HEK293 (cell line): Measurements from ENCODE around the gene NIPAL3.

Experiments used
- ATF2 ChIP-seq: fragments of 450-650 bp; formaldehyde crosslinking; IDR thresholded peaks from 2 replicates; pipeline ENCODE4 v1.5.1; 2016; ENCODE audit warnings: missing biosample characterization, missing genetic modification characterization, low read depth
- IKZF3 ChIP-seq: fragments of 450-650 bp; IDR thresholded peaks from 2 replicates; pipeline ENCODE4 v1.5.0; 2018; ENCODE audit warnings: missing biosample characterization, mild to moderate bottlenecking, missing genetic modification characterization, moderate library complexity
- PRDM10 ChIP-seq: fragments of 450-650 bp; formaldehyde crosslinking; IDR thresholded peaks from 2 replicates; pipeline ENCODE4 v1.5.1; 2016; ENCODE audit warnings: missing biosample characterization, missing genetic modification characterization
- REST ChIP-seq: fragments of 450-650 bp; formaldehyde crosslinking; IDR thresholded peaks from 2 replicates; pipeline ENCODE4 v1.5.1; 2016; ENCODE audit warnings: missing biosample characterization, missing genetic modification characterization
- SP7 ChIP-seq: fragments of 450-650 bp; formaldehyde crosslinking; IDR thresholded peaks from 2 replicates; pipeline ENCODE4 v1.5.1; 2016; ENCODE audit warnings: missing biosample characterization, missing genetic modification characterization
- ZNF10 ChIP-seq: fragments of 450-650 bp; formaldehyde crosslinking; IDR thresholded peaks from 2 replicates; pipeline ENCODE4 v1.5.1; 2017; ENCODE audit warnings: missing biosample characterization, missing genetic modification characterization
- ZNF157 ChIP-seq: fragments of 450-650 bp; formaldehyde crosslinking; IDR thresholded peaks from 2 replicates; pipeline ENCODE4 v1.5.1; 2016; ENCODE audit warnings: missing biosample characterization, missing genetic modification characterization
- ZNF184 ChIP-seq: fragments of 450-650 bp; IDR thresholded peaks from 2 replicates; pipeline ENCODE4 v1.5.1; 2018; ENCODE audit warnings: missing biosample characterization, mild to moderate bottlenecking, missing genetic modification characterization
- ZNF302 ChIP-seq: fragments of 450-650 bp; formaldehyde crosslinking; IDR thresholded peaks from 2 replicates; pipeline ENCODE4 v1.5.1; 2016; ENCODE audit warnings: missing biosample characterization, missing genetic modification characterization, low read depth
- ZNF324 ChIP-seq: fragments of 450-650 bp; formaldehyde crosslinking; IDR thresholded peaks from 2 replicates; pipeline ENCODE4 v1.5.1; 2016; ENCODE audit warnings: missing biosample characterization, missing genetic modification characterization
- ZNF335 ChIP-seq: fragments of 450-650 bp; formaldehyde crosslinking; conservative IDR thresholded peaks from 2 replicates; pipeline ENCODE4 v1.5.1; 2016; ENCODE audit warnings: missing biosample characterization, missing genetic modification characterization
- ZNF350 ChIP-seq: fragments of 450-650 bp; formaldehyde crosslinking; IDR thresholded peaks from 2 replicates; pipeline ENCODE4 v1.5.0; 2017; ENCODE audit warnings: missing biosample characterization, mild to moderate bottlenecking, missing genetic modification characterization
- ZNF404 ChIP-seq: fragments of 450-650 bp; formaldehyde crosslinking; IDR thresholded peaks from 2 replicates; pipeline ENCODE4 v1.5.1; 2017; ENCODE audit warnings: missing biosample characterization, missing genetic modification characterization
- ZNF48 ChIP-seq: fragments of 450-650 bp; formaldehyde crosslinking; IDR thresholded peaks from 2 replicates; pipeline ENCODE4 v1.5.1; 2016; ENCODE audit warnings: missing biosample characterization, missing genetic modification characterization
- ZNF580 ChIP-seq: fragments of 450-650 bp; formaldehyde crosslinking; IDR thresholded peaks from 2 replicates; pipeline ENCODE4 v1.5.1; 2016; ENCODE audit warnings: missing biosample characterization, missing genetic modification characterization
- ZNF629 ChIP-seq: fragments of 450-650 bp; formaldehyde crosslinking; IDR thresholded peaks from 2 replicates; pipeline ENCODE4 v1.5.1; 2017; ENCODE audit warnings: missing biosample characterization, missing genetic modification characterization
- ZNF654 ChIP-seq: fragments of 450-650 bp; formaldehyde crosslinking; IDR thresholded peaks from 2 replicates; pipeline ENCODE4 v1.5.1; 2016; ENCODE audit warnings: low read depth, missing biosample characterization, missing genetic modification characterization
- ZNF792 ChIP-seq: fragments of 450-650 bp; formaldehyde crosslinking; IDR thresholded peaks from 2 replicates; pipeline ENCODE4 v1.5.1; 2016; ENCODE audit warnings: missing biosample characterization, missing genetic modification characterization
- ZXDB ChIP-seq: fragments of 450-650 bp; formaldehyde crosslinking; IDR thresholded peaks from 2 replicates; pipeline ENCODE4 v1.5.1; 2016; ENCODE audit warnings: missing biosample characterization, missing genetic modification characterization

The NIPAL3 gene

GRCh38 chr1:24390924-24391782 is 24.4 kb upstream of the NIPAL3 start (continued):
- peak; percentile 71 for TF ChIP-seq PRDM10
- TF ChIP-seq ZNF629 (tag by site-specific recombination) = peak; percentile 57
- TF ChIP-seq ZNF792 (tag by site-specific recombination) = no peak
- TF ChIP-seq ZNF48 (tag by site-specific recombination) = no peak
- no peak for TF ChIP-seq ZNF580 (tag by site-specific recombination)
- TF ChIP-seq ZXDB = no peak
- no peak for TF ChIP-seq ZNF350 (tag by site-specific recombination)
- TF ChIP-seq ATF2 (tag by site-specific recombination) = no peak
- no peak for TF ChIP-seq ZNF302 (tag by site-specific recombination)
- TF ChIP-seq REST (tag by site-specific recombination) = no peak
- TF ChIP-seq ZNF404 = no peak
- TF ChIP-seq ZNF335 (tag by site-specific recombination) = 0 out of 2 replicates have a peak, but pooled peaks have one; percentile 10
- peak; percentile 96 for TF ChIP-seq ZNF654 (tag by site-specific recombination)
- peak; percentile 47; the same call in 1 of the 2 replicates for TF ChIP-seq IKZF3 (tag by site-specific recombination)
- TF ChIP-seq ZNF10 (tag by site-specific recombination) = no peak
- no peak for TF ChIP-seq ZNF157 (tag by site-specific recombination)
- TF ChIP-seq ZNF184 (tag by site-specific recombination) = no peak
- TF ChIP-seq SP7 = peak; percentile 37; the same call in 1 of the 2 replicates
- no peak for TF ChIP-seq ZNF324 (tag by site-specific recombination)
- TF ChIP-seq, all 188 proteins: peak for 13
